Panc1 (cell line): ENCODE measurements around the gene BEX3. TPM values are rescaled to one million over a fixed set of nuclear protein-coding genes. Genes with fewer than 3 reads are reported as not detected.

ENCODE experiments used
- ATAC-seq: fragments of 200-7000 bp; cut with Tn5 transposase; 2 replicates; pipeline ENCODE4 v1.9.1; 2020; ENCODE audit warnings: mild to moderate bottlenecking, moderate library complexity
- BruUV-seq: library from RNA; stranded (reverse); fragments of 400-500 nt; replicated peaks from 2 replicates; lab custom pipeline; 2021; lab: Mats Ljungman, UMichigan
- CTCF ChIA-PET: fragments of 300-600 bp; sonication (Branson Sonifier 250); formaldehyde crosslinking; loops from one replicate; lab custom pipeline; 2022; ENCODE audit warnings: antibody characterized with exemption; lab: Charles Lee
- POLR2A ChIA-PET: fragments of 300-600 bp; sonication (Branson Sonifier 250); formaldehyde crosslinking; loops from one replicate; lab custom pipeline; 2022; ENCODE audit warnings: antibody characterized with exemption; lab: Charles Lee
- DNase-seq: peaks from one replicate; pipeline ENCODE4 v3.0.0-alpha.2; 2010; ENCODE audit warnings: low read depth, low spot score
- H3K27ac ChIP-seq: 2 replicates; pipeline ENCODE4 v1.5.1; 2011; ENCODE audit warnings: mild to moderate bottlenecking, low read length, inconsistent platforms
- H3K27me3 ChIP-seq: fragments of 200-500 bp; sonication (Bioruptor generic); 2 replicates; pipeline ENCODE4 v1.6.0; 2014; ENCODE audit warnings: low read length, inconsistent platforms; ENCODE audit not compliant: control insufficient read depth, insufficient read depth
- H3K36me3 ChIP-seq: fragments of 200-500 bp; sonication (Bioruptor generic); 2 replicates; pipeline ENCODE4 v1.5.1; 2014; ENCODE audit warnings: inconsistent platforms, mild to moderate bottlenecking, low read length, moderate library complexity; ENCODE audit not compliant: control insufficient read depth, insufficient read depth
- H3K4me1 ChIP-seq: 2 replicates; pipeline ENCODE4 v1.5.1; 2011; ENCODE audit warnings: inconsistent platforms, mild to moderate bottlenecking, low read length, moderate library complexity; ENCODE audit not compliant: control insufficient read depth, insufficient read depth
- H3K4me3 ChIP-seq, 2 experiments: 2 replicates each; pipeline ENCODE4 v1.5.1; 2011 to 2012; ENCODE audit warnings: low read depth in 2 of 2, low read length in 2 of 2, mild to moderate bottlenecking in 2 of 2, inconsistent platforms in 1 of 2, moderate library complexity in 1 of 2
- H3K9me3 ChIP-seq: fragments of 200-500 bp; sonication (Bioruptor generic); 2 replicates; pipeline ENCODE4 v1.5.1; 2014; ENCODE audit warnings: low read depth, mild to moderate bottlenecking, inconsistent platforms, low read length, moderate library complexity; ENCODE audit not compliant: control insufficient read depth, insufficient read depth
- CTCF ChIP-seq: fragments of 450-650 bp; IDR thresholded peaks from 2 replicates; pipeline ENCODE4 v1.5.1; 2017; ENCODE audit warnings: mild to moderate bottlenecking
- POLR2AphosphoS5 ChIP-seq: IDR thresholded peaks from 2 replicates; pipeline ENCODE4 v1.6.1; 2012; ENCODE audit warnings: mild to moderate bottlenecking, low read depth, low read length, moderate library complexity
- REST ChIP-seq, 2 experiments: IDR thresholded peaks; 2 replicates each; pipeline ENCODE4 v1.6.1; 2011 to 2012; ENCODE audit warnings: low read depth in 2 of 2, control low read depth in 1 of 2, low read length in 1 of 2, mild to moderate bottlenecking in 1 of 2, moderate library complexity in 1 of 2; ENCODE audit not compliant: insufficient read depth in 1 of 2
- SIN3A ChIP-seq: IDR thresholded peaks from 2 replicates; pipeline ENCODE4 v1.6.1; 2012; ENCODE audit warnings: low read depth, mild to moderate bottlenecking, low read length, moderate library complexity, borderline replicate concordance; ENCODE audit not compliant: insufficient read depth
- TCF7L2 ChIP-seq: IDR thresholded peaks from 2 replicates; pipeline ENCODE4 v1.6.1; 2011; ENCODE audit warnings: mild to moderate bottlenecking, low read depth, low read length, inconsistent platforms
- in situ Hi-C: cut with HindIII; loops from 2 replicates; pipeline ENCODE4 v1.10.0; 2016; ENCODE audit warnings: low sequenced_read_pairs, low pct_unique_long_range_greater_than_20kb
- intact Hi-C: fragments of 100-400 bp; cut with micrococcal nuclease; formaldehyde crosslinking; loops from one replicate; pipeline ENCODE4 v1.10.0; 2022; ENCODE audit not compliant: unreplicated experiment
- total RNA-seq: library from RNA; stranded (reverse); gene quantifications from one replicate; pipeline ENCODE4 v1.2.1, GENCODE V29; 2021; ENCODE audit not compliant: unreplicated experiment

The BEX3 gene
- total RNA-seq, 1 experiment from 2014 or later = 59.3 TPM

GRCh38 chrX:103369479-103369878 lies 6.9 kb upstream of the BEX3 start:
- no peak overlapping the region for H3K27ac ChIP-seq
- ATAC-seq = no peak
- peaks cover 4% of the 10 kb centered on the region; the same call in 1 of the 2 replicates for H3K4me1 ChIP-seq
- POLR2A ChIA-PET = no interaction called here
- no peaks in the 10 kb centered on the region for H3K27me3 ChIP-seq
- BruUV-seq = no TSS peak
- no peak overlapping the region for H3K4me3 ChIP-seq
- TF ChIP-seq REST (IDR thresholded peaks at IDR 0.05; ENCODE audit: insufficient read depth in 1 of 2, low read depth in 2 of 2, low read length in 1 of 2) = no peak
- no peak for TF ChIP-seq CTCF
- TF ChIP-seq SIN3A = no peak
- TF ChIP-seq POLR2AphosphoS5 = no peak
- TF ChIP-seq TCF7L2 = no peak
- no peaks in the 10 kb centered on the region for H3K36me3 ChIP-seq
- DNase-seq = no peak
- in situ Hi-C loops (no loop called here), intact Hi-C loops (no loop called here)
- CTCF ChIA-PET = interaction anchor here (0.6 kb wide), 1 partner anchor 427 kb away, joined by 5 read pairs; no protein-coding TSS in a partner anchor
- H3K9me3 ChIP-seq = no peaks in the 10 kb centered on the region

DNA sequence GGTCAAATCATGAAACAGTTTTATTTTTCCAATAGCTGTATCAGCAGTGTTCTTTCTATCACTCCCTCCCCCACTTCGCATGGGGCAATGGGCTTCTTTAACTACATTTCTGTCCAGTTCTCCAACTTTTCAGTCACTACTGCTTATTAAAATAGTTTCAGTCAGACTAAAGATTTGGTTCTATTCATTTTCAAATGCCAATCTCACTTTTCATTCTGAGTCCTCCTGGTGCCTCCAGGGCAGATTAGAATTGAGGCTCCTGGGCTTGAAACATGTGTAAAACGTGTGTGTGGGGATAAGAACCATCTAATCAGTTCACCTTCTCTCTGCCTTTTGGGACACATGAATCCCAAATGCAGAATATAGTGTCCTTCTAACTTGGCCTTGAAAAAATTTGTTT lies 3.5 kb upstream of the BEX3 start:
- intact Hi-C loops (no loop called here), in situ Hi-C loops (no loop called here)
- no peak overlapping the region for H3K4me3 ChIP-seq
- no peaks in the 10 kb centered on the region for H3K27me3 ChIP-seq
- H3K27ac ChIP-seq = no peak overlapping the region
- no peak for DNase-seq
- ChIA-PET POLR2A (no interaction called here), CTCF (no interaction called here)
- TF ChIP-seq SIN3A (no peak), REST (IDR thresholded peaks at IDR 0.05; ENCODE audit: insufficient read depth in 1 of 2, low read depth in 2 of 2, low read length in 1 of 2) (no peak), POLR2AphosphoS5 (no peak), TCF7L2 (no peak), CTCF (no peak)
- H3K36me3 ChIP-seq = no peaks in the 10 kb centered on the region; the same call in 1 of the 2 replicates
- BruUV-seq = no TSS peak
- no peak for ATAC-seq
- no peaks in the 10 kb centered on the region for H3K9me3 ChIP-seq
- H3K4me1 ChIP-seq = peaks cover 4% of the 10 kb centered on the region; the same call in 1 of the 2 replicates
